NCI-H2196 (cell line): ENCODE results near the gene ACP7.

Experiments
- DNase-seq: peaks from one replicate; lab custom pipeline; 2025; ENCODE audit not compliant: unreplicated experiment; lab: John Stamatoyannopoulos, UW

Gene ACP7

DNA sequence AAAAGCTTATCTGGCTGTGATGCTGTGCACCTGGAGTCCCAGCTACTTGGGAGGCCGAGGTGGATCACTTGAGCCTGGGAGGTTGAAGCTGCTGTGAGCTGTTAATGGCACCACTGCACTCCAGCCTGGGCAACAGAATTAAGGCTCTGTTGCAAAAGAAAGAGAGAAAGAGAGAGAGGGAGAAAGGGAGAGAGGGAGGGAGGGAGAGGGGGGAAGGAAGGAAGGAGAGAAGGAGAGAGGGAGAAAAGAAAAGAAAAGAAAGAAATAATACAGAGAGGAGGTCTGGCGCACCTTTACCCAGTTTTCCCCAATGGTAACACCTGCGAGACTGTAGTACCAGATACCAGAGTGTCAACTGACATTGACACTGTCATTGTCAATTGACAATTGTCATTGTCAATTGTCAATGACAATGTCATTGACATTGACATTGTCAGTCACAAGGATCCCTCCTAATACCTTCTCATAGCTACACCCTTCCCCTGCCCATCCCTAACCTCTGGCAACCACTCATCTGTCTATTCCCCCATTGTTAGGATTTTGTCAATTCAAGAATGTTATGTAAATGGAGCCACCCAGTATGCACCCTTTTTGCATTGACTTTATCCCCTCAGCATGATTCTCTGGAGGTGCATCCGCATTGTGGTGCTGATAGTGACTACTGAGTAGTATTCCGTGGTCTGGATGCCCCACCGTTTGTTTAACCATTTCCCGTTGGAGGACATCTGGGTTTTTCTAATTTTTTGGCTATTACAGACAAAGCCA, 62.7 kb downstream of the ACP7 start:
- no peak for DNase-seq

DNA sequence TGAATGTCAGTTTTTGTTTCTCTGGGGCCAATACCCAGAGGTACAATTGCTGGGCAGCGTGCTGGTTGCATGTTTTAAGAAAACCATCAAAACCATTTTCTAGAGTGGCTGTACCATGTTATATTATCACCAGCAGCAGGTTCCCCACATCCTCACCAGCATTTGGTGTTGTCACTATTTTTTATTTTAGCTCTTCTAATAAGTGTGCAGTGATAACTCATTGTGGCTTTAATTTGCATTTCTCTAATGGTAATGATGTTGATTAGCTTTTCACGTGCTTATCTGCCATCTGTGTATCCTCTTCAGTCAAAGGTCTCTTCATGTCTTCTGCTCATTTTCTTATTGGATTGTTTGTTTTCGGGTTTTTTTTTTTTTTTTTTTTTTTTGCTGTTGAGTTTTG, 63.3 kb downstream of the ACP7 start:
- no peak for DNase-seq

DNA sequence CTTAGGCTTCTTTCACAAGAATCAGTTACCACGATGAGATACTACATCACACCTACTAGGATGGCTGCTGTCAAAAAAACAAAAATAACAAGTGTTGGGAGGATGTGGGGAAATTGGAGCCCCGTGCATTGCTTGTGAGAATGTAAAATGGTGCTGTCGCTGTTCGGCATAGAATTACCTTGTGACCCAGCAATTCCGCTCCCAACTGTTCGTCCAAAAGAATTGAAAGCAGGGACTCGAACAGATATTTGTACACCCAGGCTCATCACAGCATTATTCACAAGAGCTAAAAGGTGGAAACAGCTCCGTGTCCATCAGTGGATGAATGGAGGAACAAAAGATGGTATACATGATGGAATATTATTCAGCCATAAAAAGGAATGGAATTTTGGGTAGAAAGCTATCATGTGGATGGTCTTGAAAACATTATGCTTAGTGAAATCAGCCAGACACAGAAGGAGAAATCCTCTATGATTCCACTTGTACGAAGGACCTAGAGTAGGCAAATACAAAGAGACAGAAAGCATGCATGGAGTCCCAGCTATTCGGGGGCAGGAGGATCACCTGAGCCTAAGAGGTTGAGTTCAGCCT, 64.9 kb downstream of the ACP7 start:
- no peak for DNase-seq

DNA sequence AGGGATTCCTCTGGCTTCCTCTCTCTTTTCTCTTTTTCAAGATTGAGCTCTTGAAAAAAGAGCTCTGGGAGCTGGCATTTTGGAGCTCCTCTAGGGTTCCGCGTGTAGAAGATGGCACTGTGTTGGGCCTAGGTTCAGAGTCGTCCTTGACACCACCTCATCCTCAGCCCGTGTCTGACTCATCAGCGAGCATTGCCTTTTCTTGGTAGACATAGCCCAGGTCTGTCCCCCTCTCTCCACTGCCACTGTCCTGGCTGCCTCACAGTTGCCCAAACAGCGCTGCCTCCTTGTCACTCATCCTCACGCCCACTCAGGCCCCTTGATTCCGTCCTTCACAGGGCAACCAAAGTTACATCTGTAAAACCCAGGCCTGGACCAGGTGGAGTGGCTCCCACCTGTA, 66.1 kb downstream of the ACP7 start:
- no peak for DNase-seq

DNA sequence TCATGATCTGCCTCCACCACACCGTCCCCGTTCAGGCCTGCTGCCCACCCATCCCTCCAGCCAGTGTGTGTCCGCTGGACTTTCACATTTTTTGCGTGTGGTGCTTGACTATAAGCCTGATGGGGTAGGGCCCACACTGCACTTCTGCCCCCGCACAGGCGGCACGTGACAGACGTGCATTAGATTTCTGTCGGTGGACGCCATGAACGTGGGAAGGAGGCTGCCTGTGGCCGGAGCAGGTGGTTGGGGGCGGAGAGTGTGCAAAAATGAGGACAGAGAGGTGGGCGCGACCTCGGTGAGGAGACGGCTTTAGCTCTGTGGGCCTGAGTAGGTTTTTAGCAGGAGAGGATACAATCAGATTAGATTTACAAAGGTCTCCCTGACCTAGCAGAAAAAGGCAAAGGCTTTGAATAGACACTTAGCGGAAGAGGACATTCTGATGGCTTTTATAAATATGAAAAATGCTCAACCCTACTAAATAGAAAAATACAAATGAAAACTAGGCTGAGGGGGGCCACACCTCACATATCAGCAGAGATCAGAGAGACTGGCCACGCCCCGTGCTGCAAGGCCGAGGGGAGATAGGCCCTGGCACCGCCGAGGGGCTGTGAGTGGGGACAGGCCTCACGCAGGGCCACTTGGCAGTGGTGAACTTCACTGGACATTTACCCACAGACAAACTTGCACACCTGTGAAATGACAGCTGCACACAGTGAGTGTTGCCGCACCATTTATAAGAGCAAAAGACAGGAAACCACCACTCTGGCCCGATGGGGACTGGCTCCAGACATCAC, 66.8 kb downstream of the ACP7 start:
- DNase-seq, result no peak

DNA sequence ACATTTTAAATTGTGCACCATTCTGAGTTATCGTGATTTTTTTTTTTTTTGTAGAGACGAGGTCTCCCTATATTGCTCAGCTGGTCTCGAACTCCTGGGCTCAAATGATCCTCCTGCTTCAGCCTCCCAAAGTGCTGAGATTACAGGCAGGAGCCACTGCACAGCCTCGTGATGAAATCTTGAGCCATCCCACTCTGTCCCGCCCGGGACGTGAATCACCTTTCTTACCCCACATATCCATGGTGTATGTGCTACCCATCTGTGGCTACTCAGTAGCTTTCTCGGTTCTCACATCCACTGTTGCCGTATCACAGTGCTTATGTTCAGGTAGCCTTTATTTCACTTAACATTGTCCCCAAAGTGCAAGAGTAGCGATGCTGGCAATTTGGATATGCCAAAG, 67.9 kb downstream of the ACP7 start:
- no peak for DNase-seq

DNA sequence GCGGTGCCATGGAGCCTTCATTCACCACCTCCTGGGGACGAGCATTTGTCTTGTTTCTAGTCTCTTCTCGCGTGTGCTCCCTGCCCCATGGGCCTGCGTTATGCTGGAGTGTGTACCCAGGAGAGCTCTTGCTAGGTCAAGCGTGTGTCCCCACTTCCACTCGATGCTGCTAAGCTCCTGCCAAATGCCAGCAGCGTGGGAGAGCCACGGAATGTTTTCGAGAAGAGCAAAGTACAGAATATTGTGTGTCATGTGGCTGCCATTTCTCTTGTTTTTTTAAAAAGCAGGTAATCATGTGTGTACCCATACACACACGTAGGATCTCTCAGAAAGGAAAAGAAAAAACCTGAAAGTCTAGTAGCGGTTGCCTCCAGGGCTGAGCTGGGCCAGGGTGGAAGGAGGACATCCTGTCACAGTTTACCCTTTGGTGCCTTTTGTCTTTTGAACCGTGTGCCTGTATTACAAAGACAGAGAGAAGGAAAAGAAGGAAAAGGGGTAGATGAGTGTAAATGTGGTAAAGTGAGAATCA, 70.0 kb downstream of the ACP7 start:
- DNase-seq, result no peak

DNA sequence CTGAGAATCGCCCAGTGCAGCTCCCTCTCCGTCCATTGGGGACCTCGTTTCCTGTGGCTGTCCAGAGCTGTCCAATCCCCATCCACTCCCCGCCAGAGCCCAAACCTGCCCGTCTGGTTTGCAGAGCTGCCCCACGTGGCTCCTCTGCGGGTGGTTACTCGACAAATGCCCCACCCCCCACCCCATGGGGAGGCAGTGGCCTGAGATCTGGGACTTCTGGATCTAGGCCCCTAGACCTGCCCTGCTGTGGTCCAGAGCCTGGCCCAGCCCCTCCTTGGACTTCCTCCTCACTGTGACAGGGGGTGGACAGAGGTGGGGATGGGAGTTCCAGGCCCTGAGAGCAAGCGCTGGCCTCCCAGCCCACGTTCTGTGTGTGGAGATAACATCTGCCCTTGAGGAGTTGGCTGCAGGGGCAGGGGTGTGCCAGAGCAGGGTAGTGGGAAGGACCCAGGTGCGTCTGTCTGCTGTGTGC, 70.5 kb downstream of the ACP7 start:
- DNase-seq, result no peak

DNA sequence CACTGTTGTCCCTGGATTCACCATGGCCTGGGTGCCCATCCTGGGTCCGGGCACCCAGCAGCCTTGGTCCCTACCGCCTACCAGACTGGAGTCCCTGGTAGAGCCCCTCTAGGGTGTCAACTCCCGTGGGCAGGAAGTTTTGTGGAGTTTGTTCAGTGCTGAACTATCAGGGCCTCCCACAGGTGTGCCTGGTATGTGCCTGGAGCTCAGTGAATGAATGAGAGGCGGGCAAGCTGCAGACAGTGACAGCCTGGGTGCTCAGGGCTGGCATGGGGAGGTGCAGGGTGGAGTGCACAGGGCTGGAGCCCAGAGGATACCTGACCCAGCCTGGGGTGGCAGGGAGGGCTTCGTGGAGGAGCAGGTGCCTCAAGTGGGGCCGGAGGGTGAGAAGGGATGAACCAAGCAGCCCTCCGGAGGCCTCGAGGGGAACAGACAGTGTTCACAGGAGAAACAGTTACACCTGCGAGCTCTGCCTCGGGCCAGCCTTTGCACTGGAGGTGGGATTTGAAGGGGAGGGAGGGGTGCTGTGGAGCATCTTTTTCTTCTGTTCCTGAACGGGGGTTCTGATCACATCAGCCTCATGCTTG, 71.0 kb downstream of the ACP7 start:
- DNase-seq, result no peak

DNA sequence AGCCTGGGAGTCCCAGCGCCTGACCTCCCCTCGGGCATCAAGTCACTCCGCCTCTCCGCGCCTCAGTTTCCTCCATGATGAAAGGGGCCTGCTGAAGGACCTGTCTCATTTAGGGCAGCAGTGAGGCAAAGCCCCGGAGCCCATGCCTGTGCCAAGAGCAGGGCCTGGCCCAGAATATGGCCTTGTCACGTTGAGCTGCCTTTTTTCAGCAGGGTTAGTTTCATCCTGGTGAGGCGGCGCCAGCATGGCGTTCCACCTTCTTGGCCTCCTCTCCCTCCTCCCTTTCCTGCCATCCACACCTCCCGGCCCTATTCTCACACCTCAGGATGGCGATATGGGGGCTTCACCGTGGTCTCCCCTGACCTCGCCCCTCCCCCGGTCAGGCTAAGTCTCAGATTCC, 71.6 kb downstream of the ACP7 start:
- no peak for DNase-seq

DNA sequence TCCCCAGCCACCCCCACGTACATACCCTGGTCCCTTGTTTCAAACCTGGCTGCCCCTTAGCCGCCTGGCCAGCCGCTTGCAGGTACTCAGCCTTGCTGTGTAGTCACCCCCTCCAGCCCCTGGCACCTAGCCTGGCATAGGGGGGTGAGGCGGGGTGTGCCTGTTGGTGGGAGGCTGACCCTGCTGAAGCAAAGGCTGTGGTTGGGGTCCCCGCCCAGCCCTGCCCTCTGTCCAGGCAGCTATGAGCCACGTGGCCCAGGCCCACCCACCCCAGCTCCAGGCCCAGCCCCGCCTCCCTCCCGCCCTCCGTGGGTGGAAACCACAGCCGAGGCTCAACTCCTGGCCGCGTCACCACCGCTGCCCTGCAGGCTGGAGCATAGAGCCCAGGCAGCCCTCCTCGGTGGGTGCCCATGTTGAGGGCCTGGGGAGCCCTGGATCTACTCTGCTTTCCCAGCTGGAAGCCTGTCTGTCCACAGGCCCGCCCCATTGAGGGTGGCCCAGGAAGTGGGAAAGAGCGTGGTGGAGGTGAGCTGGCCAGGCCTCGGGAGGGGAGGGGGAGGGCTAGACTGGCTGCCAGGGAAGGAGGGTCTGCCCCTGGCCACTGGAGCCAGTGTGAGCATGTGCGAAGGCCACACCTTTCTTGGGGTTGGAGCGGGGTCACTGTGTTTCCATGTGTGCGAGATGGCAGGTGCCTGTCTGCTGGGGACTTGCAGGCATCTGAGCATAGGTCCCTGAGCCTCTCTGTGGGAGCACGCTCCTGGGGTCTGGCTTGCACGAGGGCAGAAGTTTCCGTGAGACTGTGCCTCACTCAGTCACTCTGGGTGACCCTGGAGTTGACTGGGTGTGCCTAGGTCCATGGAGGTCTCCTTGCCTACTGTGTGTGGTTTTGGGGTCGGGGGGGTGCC, 72.4 kb downstream of the ACP7 start:
- DNase-seq, result no peak

DNA sequence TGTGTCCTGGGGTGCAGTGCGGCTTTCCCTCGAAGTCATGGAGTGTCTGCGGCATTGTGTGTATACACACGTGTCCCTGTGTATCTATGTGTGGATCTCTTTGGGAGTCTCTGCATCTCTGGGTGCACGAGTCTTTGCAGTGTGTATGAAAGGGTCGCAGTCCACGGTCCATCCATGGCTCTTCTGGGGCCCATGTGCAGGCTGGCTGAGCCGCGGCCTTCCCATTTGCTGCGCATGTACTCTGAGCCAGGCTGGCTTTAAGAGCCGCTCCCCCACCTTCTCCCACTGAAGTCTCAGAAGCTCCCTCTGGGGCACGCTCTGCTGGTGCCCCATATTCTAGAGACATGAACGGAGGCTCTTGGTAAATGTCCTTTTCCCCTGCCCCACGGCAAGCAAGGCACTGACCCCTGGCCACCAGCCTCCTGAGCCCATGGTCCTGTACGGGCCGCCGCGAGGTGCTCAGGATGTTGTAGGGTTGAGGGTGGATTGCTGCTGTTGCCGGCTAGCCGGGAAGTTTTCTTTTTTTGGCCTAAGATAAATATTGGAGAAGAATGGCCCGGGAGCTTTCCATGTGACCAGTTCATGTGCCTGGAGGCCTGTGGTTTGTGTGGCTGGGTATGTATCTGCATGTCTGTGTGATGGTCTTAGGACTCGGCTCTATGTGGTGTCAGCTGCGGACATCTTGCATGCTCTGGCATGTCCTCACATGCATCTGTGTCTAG, 73.3 kb downstream of the ACP7 start:
- no peak for DNase-seq

DNA sequence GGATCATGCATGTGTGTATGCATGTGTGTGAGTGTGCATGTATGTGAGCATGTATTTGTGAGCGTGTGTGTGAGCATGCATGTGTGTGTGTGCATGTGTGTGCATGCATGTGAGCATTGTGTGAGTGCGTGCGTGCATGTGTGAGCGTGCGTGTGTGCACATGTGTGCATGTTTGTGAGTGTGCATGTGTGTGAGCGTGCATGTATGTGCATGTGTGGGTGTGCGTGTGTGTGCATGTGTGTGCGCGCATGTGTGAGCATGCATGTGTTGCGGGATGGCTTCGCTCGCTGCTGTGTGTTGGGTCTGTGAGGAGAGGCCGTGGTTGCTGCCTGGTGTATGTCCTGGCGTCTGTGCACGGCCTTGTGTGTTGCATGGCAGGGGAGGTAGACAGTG, 73.8 kb downstream of the ACP7 start:
- no peak for DNase-seq

DNA sequence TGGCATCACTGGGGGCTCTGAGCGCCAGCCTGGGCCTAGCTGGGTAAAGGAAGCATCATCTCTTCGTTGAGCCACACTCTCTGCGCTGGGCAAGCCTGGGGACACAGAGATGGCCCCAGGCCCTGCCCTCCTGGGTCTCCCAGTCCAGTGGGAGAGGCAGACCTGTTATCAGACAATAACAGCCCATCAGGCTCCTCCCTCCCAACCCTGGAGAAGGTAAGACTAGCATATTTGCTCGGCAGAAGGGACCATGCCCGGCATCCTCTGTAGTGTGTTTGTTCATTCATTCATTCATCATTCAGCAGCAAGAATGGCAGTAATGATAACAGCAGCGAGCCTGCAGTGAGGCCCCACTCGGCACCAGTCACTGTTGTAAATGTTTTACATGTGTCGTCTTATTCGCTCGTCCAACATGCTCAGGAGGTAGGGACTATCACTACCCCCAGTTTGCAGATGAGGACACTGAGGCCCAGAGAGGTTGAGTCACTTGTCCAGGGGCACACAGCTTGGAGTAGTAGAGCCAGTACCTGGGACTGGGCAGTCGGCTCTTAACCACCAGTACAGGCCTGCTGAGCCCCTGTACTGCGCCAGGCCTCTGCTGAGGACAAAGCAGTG, 74.6 kb downstream of the ACP7 start:
- no peak for DNase-seq

DNA sequence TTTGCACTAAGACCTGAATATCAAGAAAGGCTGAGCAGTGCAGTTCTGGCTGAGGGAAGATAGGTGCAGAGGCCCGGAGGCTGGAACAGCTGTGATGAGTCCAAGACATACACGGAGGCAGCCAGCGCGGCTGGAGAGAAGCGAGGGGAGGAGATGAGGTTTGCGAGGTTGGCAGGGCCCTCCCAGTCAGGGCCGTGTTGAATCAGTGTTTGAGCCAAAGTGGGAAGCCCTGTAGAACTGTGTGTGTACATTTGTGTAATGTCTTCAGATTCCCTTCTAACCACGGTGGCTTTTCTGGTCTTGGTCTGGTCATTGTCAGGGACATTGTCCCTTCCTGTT, 76.3 kb downstream of the ACP7 start:
- no peak for DNase-seq
